WERI-Rb-1 (cell line): ENCODE measurements around the gene CYFIP1.

Source experiments
- DNase-seq: peaks from one replicate; pipeline ENCODE4 v3.0.0-alpha.2; 2020
- H3K27ac ChIP-seq: fragments of 250-450 bp; sonication (Bioruptor Pico); 2 replicates; pipeline ENCODE4 v1.5.1; 2020; ENCODE audit warnings: mild to moderate bottlenecking, moderate library complexity
- H3K27me3 ChIP-seq: fragments of 250-450 bp; sonication (Bioruptor Pico); 2 replicates; pipeline ENCODE4 v1.5.1; 2021; ENCODE audit warnings: mild to moderate bottlenecking, low read depth, moderate library complexity; ENCODE audit not compliant: insufficient read depth, severe bottlenecking
- H3K36me3 ChIP-seq: fragments of 250-450 bp; sonication (Bioruptor Pico); 2 replicates; pipeline ENCODE4 v1.5.1; 2020; ENCODE audit warnings: mild to moderate bottlenecking, moderate library complexity
- H3K4me3 ChIP-seq: 2 replicates; pipeline ENCODE4 v1.5.1; 2011; ENCODE audit warnings: low read depth, mild to moderate bottlenecking, control low read depth, low read length
- H3K9me3 ChIP-seq: fragments of 250-450 bp; sonication (Bioruptor Pico); 2 replicates; pipeline ENCODE4 v1.5.1; 2021; ENCODE audit warnings: mild to moderate bottlenecking, moderate library complexity; ENCODE audit not compliant: severe bottlenecking
- TF ChIP-seq, protein P1 (sequence below): IDR thresholded peaks from 2 replicates; pipeline ENCODE4 v1.5.1; 2011; ENCODE audit warnings: low read depth, mild to moderate bottlenecking, control low read depth, inconsistent platforms, low read length

The CYFIP1 gene

GRCh38 chr15:22827125-22827524, 153.0 kb downstream of the CYFIP1 start:
- H3K27ac ChIP-seq: no peak overlapping the region

DNA sequence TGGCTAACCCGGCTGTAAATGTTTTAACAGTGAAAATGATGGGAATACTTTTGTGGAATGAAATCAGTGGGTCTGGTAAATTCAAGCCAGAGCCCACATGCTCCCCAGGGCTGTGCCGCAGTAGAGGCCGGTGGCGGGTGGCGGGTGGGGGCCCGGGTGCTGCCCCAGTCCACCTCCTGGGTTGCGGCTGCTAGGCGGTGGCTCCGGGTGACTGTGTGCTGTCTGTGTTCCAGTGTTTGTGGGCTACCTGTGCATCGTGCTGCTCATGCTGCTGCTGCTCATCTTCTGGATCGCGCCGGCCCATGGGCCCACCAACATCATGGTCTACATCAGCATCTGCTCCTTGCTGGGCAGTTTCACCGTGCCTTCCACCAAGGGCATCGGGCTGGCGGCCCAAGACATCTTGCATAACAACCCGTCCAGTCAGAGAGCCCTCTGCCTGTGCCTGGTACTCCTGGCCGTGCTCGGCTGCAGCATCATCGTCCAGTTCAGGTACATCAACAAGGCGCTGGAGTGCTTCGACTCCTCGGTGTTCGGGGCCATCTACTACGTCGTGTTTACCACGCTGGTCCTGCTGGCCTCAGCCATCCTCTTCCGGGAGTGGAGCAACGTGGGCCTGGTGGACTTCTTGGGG, 156.6 kb downstream of the CYFIP1 start:
- H3K4me3 ChIP-seq: no peak overlapping the region
- TF ChIP-seq, protein P1, sequence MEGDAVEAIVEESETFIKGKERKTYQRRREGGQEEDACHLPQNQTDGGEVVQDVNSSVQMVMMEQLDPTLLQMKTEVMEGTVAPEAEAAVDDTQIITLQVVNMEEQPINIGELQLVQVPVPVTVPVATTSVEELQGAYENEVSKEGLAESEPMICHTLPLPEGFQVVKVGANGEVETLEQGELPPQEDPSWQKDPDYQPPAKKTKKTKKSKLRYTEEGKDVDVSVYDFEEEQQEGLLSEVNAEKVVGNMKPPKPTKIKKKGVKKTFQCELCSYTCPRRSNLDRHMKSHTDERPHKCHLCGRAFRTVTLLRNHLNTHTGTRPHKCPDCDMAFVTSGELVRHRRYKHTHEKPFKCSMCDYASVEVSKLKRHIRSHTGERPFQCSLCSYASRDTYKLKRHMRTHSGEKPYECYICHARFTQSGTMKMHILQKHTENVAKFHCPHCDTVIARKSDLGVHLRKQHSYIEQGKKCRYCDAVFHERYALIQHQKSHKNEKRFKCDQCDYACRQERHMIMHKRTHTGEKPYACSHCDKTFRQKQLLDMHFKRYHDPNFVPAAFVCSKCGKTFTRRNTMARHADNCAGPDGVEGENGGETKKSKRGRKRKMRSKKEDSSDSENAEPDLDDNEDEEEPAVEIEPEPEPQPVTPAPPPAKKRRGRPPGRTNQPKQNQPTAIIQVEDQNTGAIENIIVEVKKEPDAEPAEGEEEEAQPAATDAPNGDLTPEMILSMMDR: no peak
- peaks cover 40% of the 10 kb centered on the region for H3K36me3 ChIP-seq
- no peak for DNase-seq
- no peaks in the 10 kb centered on the region for H3K9me3 ChIP-seq
- no peaks in the 10 kb centered on the region for H3K27me3 ChIP-seq
- H3K27ac ChIP-seq: no peak overlapping the region

More at GRCh38 chr15:22827125-22827524, 153.0 kb downstream of the CYFIP1 start:
- Histone ChIP-seq H3K36me3 (peaks cover 32% of the 10 kb centered on the region), H3K27me3 (no peaks in the 10 kb centered on the region), H3K4me3 (no peak overlapping the region), H3K9me3 (no peaks in the 10 kb centered on the region)
- TF ChIP-seq, protein P1: no peak
- no peak for DNase-seq

GRCh38 chr15:22819651-22820050, 160.5 kb downstream of the CYFIP1 start:
- Histone ChIP-seq H3K27ac (no peak overlapping the region), H3K36me3 (peaks cover 23% of the 10 kb centered on the region), H3K27me3 (no peaks in the 10 kb centered on the region), H3K4me3 (no peak overlapping the region), H3K9me3 (no peaks in the 10 kb centered on the region)
- no peak for DNase-seq
- TF ChIP-seq, protein P1: no peak
